Testis (tissue), 2 donors: Measurements from ENCODE around the gene LPAR1.

Experiments used
- POLR2A ChIP-seq: fragments of 450-650 bp; IDR thresholded peaks from one replicate; pipeline ENCODE4 v1.6.1; 2017; ENCODE audit warnings: antibody characterized with exemption, mild to moderate bottlenecking, moderate library complexity
- TF ChIP-seq, protein P1 (sequence below), 3 experiments: fragments of 450-650 bp in 2 of 3; fragments of 200-600 bp in 1 of 3; sonication (generic) in 1 of 3; IDR thresholded peaks; one replicate each; pipeline ENCODE4 v1.5.1; 2016 to 2019; ENCODE audit warnings: antibody characterized with exemption in 3 of 3, mild to moderate bottlenecking in 2 of 3, moderate library complexity in 1 of 3

- TF ChIP-seq, protein P1, sequence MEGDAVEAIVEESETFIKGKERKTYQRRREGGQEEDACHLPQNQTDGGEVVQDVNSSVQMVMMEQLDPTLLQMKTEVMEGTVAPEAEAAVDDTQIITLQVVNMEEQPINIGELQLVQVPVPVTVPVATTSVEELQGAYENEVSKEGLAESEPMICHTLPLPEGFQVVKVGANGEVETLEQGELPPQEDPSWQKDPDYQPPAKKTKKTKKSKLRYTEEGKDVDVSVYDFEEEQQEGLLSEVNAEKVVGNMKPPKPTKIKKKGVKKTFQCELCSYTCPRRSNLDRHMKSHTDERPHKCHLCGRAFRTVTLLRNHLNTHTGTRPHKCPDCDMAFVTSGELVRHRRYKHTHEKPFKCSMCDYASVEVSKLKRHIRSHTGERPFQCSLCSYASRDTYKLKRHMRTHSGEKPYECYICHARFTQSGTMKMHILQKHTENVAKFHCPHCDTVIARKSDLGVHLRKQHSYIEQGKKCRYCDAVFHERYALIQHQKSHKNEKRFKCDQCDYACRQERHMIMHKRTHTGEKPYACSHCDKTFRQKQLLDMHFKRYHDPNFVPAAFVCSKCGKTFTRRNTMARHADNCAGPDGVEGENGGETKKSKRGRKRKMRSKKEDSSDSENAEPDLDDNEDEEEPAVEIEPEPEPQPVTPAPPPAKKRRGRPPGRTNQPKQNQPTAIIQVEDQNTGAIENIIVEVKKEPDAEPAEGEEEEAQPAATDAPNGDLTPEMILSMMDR (IDR thresholded peaks at IDR 0.05) = no peak
- TF ChIP-seq POLR2A = no peak
Measured at GRCh38 chr9:111063332-111063731, 25.1 kb upstream of the LPAR1 start.
